Esophagus muscularis mucosa (tissue), 4 donors: ENCODE results near the gene PEX7. TPM values are rescaled to one million over a fixed set of nuclear protein-coding genes. Genes with fewer than 3 reads are reported as not detected.

Source experiments
- DNase-seq: peaks from one replicate; pipeline ENCODE4 v3.0.0-alpha.2; 2017; ENCODE audit errors: extremely low spot score
- H3K27ac ChIP-seq, 4 donors: fragments of 200-600 bp; sonication (generic); replicated peaks in 1 of 4; 1 replicate in 3 of 4; 2 replicates in 1 of 4; pipeline ENCODE4 v1.5.1; 2016 to 2019; ENCODE audit warnings: mild to moderate bottlenecking in 1 of 4
- H3K27me3 ChIP-seq, 4 donors: fragments of 200-600 bp; sonication (generic); one replicate each; pipeline versions ENCODE4 v1.5.1 to v1.6.0; 2016 to 2019
- H3K36me3 ChIP-seq, 4 donors: fragments of 200-600 bp; sonication (generic); one replicate each; pipeline ENCODE4 v1.5.1; 2016 to 2019
- H3K4me1 ChIP-seq, 4 donors: fragments of 200-600 bp; sonication (generic); one replicate each; pipeline ENCODE4 v1.5.1; 2016 to 2019
- H3K4me3 ChIP-seq, 4 donors: fragments of 200-600 bp; sonication (generic); 1 replicate in 2 of 4; 2 replicates in 2 of 4; pipeline ENCODE4 v1.5.1; 2016 to 2019; ENCODE audit warnings: mild to moderate bottlenecking in 4 of 4, moderate library complexity in 1 of 4
- H3K9me3 ChIP-seq, 4 donors: fragments of 200-600 bp; sonication (generic); 1 replicate in 3 of 4; 2 replicates in 1 of 4; pipeline ENCODE4 v1.5.1; 2016 to 2019
- EP300 ChIP-seq: sonication (generic); formaldehyde crosslinking; IDR thresholded peaks from one replicate; pipeline ENCODE4 v1.6.1; 2017; ENCODE audit warnings: antibody characterized with exemption
- POLR2A ChIP-seq: fragments of 450-650 bp; IDR thresholded peaks from one replicate; pipeline ENCODE4 v1.6.1; 2017; ENCODE audit warnings: antibody characterized with exemption, moderate library complexity, mild to moderate bottlenecking, low read depth
- POLR2AphosphoS5 ChIP-seq, 2 donors: sonication (generic); formaldehyde crosslinking; IDR thresholded peaks; one replicate each; pipeline ENCODE4 v1.6.1; 2017; ENCODE audit warnings: antibody characterized with exemption in 2 of 2
- WGBS: methylation state at CpG from one replicate; pipeline ENCODE4 v1.1.5; 2018; 5-methylcytosine and 5-hydroxymethylcytosine counted together
- intact Hi-C: fragments of 100-400 bp; cut with DNase I; formaldehyde crosslinking; loops from one replicate; pipeline ENCODE4 v1.15.1; 2023
- total RNA-seq, 4 donors: library from RNA; depleted of rRNA; stranded (reverse); fragments of >200 nt; gene quantifications; one replicate each; pipeline versions ENCODE4 v1.1.0 to v1.2.1, GENCODE V29; 2016
- TF ChIP-seq, protein P1 (sequence below), 3 experiments: fragments of 200-600 bp in 2 of 3; fragments of 450-650 bp in 1 of 3; sonication (generic) in 2 of 3; IDR thresholded peaks; one replicate each; pipeline ENCODE4 v1.5.1; 2017 to 2019; ENCODE audit warnings: antibody characterized with exemption in 3 of 3, mild to moderate bottlenecking in 2 of 3, moderate library complexity in 1 of 3

PEX7 gene
- total RNA-seq, 4 donors from 2014 or later, result 4.1 to 9.5 (median 5.6) TPM

DNA sequence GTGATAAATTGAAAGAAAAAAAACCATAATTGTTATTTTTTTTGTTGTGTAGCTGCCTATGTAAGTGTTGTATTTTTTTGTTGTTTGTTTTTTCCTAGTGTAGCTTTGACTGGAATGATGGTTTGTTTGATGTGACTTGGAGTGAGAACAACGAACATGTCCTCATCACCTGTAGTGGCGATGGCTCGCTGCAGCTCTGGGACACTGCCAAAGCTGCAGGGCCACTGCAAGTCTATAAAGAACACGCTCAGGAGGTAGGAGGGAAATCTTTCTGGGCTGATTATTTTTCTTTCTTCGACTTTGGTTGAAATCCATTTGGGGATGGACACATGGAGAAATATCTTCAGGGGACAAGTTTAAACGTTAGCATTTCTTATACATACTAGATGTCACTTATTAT lies 3.8 kb downstream of the PEX7 start:
- no peaks in the 10 kb centered on the region for H3K27me3 ChIP-seq
- 62% methylated on average over 6 of the region's 6 CpGs for WGBS
- no peak for TF ChIP-seq POLR2AphosphoS5 (IDR thresholded peaks at IDR 0.05)
- TF ChIP-seq, protein P1, sequence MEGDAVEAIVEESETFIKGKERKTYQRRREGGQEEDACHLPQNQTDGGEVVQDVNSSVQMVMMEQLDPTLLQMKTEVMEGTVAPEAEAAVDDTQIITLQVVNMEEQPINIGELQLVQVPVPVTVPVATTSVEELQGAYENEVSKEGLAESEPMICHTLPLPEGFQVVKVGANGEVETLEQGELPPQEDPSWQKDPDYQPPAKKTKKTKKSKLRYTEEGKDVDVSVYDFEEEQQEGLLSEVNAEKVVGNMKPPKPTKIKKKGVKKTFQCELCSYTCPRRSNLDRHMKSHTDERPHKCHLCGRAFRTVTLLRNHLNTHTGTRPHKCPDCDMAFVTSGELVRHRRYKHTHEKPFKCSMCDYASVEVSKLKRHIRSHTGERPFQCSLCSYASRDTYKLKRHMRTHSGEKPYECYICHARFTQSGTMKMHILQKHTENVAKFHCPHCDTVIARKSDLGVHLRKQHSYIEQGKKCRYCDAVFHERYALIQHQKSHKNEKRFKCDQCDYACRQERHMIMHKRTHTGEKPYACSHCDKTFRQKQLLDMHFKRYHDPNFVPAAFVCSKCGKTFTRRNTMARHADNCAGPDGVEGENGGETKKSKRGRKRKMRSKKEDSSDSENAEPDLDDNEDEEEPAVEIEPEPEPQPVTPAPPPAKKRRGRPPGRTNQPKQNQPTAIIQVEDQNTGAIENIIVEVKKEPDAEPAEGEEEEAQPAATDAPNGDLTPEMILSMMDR (IDR thresholded peaks at IDR 0.05), result no peak
- no peak for TF ChIP-seq EP300
- TF ChIP-seq POLR2A, result no peak
- no peak overlapping the region for H3K4me3 ChIP-seq
- H3K36me3 ChIP-seq, result peaks cover 0 to 36% (median 12%) of the 10 kb centered on the region in 4 donors
- DNase-seq, result no peak
- no peaks in the 10 kb centered on the region for H3K9me3 ChIP-seq
- intact Hi-C loops, result no loop called here
- H3K27ac ChIP-seq, result peak overlapping the region in 1 of 4 donors; percentile 8
- H3K4me1 ChIP-seq, result peaks cover 13 to 21% (median 18%) of the 10 kb centered on the region in 4 donors

- intact Hi-C loops, result no loop called here
- H3K36me3 ChIP-seq, result peaks cover 0 to 27% (median 20%) of the 10 kb centered on the region in 4 donors
- 100% methylated on average over 1 of the region's 1 CpG for WGBS
These were observed 9.6 kb downstream of the PEX7 start for GRCh38 chr6:136831873-136832562.

DNA sequence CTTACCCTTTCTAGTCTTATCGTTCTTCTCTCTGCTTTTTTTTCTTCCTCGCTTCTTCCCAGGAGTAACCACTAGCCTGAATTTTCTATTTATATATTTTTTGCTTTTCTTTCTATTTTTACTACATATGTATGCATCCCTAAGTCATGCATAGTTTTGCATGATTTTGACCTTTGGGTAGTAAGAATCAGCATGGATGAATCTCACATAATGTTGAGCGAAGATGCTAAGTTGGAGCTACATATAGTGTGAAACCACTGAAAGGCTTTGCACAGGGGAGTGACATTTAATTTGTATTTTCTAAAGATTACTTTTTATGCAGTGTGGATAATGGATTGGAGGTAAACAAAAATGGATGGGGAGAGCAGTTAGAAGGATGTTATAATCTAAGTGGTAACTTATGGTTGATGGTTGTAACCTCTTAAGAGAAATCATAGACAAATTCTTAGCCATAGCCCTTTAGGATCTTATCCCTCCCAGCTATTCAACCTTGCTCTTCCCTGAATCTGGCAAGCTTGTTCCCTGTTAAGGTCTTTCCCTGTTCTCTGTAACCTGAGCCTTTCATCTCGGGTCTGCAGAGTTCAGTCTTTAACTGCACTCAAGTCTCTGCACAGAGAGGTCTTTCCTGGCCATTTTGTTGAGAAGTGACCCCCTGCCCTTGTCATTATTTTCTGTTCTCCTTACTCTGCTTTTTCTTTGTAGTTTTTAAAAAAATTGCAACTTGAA lies 18.0 kb downstream of the PEX7 start:
- WGBS, result 86% methylated on average over 4 of the region's 4 CpGs
- TF ChIP-seq EP300 (no peak), POLR2A (no peak), POLR2AphosphoS5 (IDR thresholded peaks at IDR 0.05) (no peak)
- TF ChIP-seq, protein P1 (IDR thresholded peaks at IDR 0.05), result no peak
- intact Hi-C loops, result no loop called here
- no peak overlapping the region for H3K27ac ChIP-seq
- H3K27me3 ChIP-seq, result no peaks in the 10 kb centered on the region
- H3K4me1 ChIP-seq, result peaks cover 0 to 17% (median 8%) of the 10 kb centered on the region in 4 donors
- H3K4me3 ChIP-seq, result no peak overlapping the region
- no peaks in the 10 kb centered on the region for H3K9me3 ChIP-seq
- H3K36me3 ChIP-seq, result peaks cover 0 to 6% (median 0%) of the 10 kb centered on the region in 4 donors
- DNase-seq, result no peak

More at GRCh38 chr6:136831873-136832562, 9.6 kb downstream of the PEX7 start:
- no peaks in the 10 kb centered on the region for H3K27me3 ChIP-seq
- no peak overlapping the region for H3K27ac ChIP-seq
- H3K4me1 ChIP-seq, result no peaks in the 10 kb centered on the region
- TF ChIP-seq POLR2A (no peak), EP300 (no peak), POLR2AphosphoS5 (IDR thresholded peaks at IDR 0.05) (no peak)
- TF ChIP-seq, protein P1 (IDR thresholded peaks at IDR 0.05), result no peak
- no peak overlapping the region for H3K4me3 ChIP-seq
- H3K9me3 ChIP-seq, result peaks cover 0 to 2% (median 0%) of the 10 kb centered on the region in 4 donors
- DNase-seq, result no peak

GRCh38 chr6:136843210-136843609 lies 20.8 kb downstream of the PEX7 start:
- Histone ChIP-seq H3K9me3 (no peaks in the 10 kb centered on the region), H3K4me1 (peaks cover 0 to 17% (median 8%) of the 10 kb centered on the region in 4 donors), H3K27ac (peak overlapping the region in 1 of 4 donors; percentile 47), H3K36me3 (no peaks in the 10 kb centered on the region), H3K4me3 (no peak overlapping the region), H3K27me3 (no peaks in the 10 kb centered on the region)
- intact Hi-C loops, result no loop called here
- TF ChIP-seq POLR2AphosphoS5 (IDR thresholded peaks at IDR 0.05), result no peak
- no peak for TF ChIP-seq POLR2A
- TF ChIP-seq, protein P1 (IDR thresholded peaks at IDR 0.05), result no peak
- TF ChIP-seq EP300, result no peak
- 48% methylated on average over 3 of the region's 3 CpGs for WGBS
- no peak for DNase-seq
